Keratinocyte (primary cell): Measurements from ENCODE around the gene CDK17. TPM values are rescaled to one million over a fixed set of nuclear protein-coding genes. Genes with fewer than 3 reads are reported as not detected.

Experiments used
- DNase-seq: peaks from one replicate; pipeline ENCODE4 v3.0.0-alpha.2; 2011; ENCODE audit warnings: low read depth, missing footprints, low spot score
- FAIRE-seq: peaks from 2 replicates; lab custom pipeline; 2011; peaks lifted over from hg19 to GRCh38; lab: Jason Lieb, UNC
- H2AFZ ChIP-seq: 2 replicates; pipeline ENCODE4 v1.6.0; 2012; ENCODE audit warnings: low read length, control low read depth, inconsistent platforms; ENCODE audit not compliant: control insufficient read depth
- H3K27ac ChIP-seq: 2 replicates; pipeline ENCODE4 v1.5.1; 2011; ENCODE audit warnings: low read length; ENCODE audit not compliant: control insufficient read depth, insufficient read depth
- H3K27me3 ChIP-seq: 3 replicates; pipeline ENCODE4 v1.6.0; 2011; ENCODE audit warnings: low read length; ENCODE audit not compliant: control insufficient read depth, insufficient read depth; ENCODE audit errors: extremely low read depth
- H3K36me3 ChIP-seq, 2 experiments: 2 replicates in 1 of 2; 3 replicates in 1 of 2; pipeline ENCODE4 v1.5.1; 2011; ENCODE audit warnings: low read length in 2 of 2, mild to moderate bottlenecking in 1 of 2; ENCODE audit not compliant: control insufficient read depth in 2 of 2, insufficient read depth in 2 of 2; ENCODE audit errors: extremely low read depth in 1 of 2
- H3K4me1 ChIP-seq: 3 replicates; pipeline ENCODE4 v1.5.1; 2011; ENCODE audit warnings: low read length; ENCODE audit not compliant: control insufficient read depth, insufficient read depth; ENCODE audit errors: extremely low read depth
- H3K4me2 ChIP-seq: 3 replicates; pipeline ENCODE4 v1.6.0; 2011; ENCODE audit warnings: low read depth, low read length; ENCODE audit not compliant: control insufficient read depth, insufficient read depth; ENCODE audit errors: extremely low read depth
- H3K4me3 ChIP-seq, 3 experiments: fragments of 200-600 bp in 1 of 3; sonication (generic) in 1 of 3; 2 replicates in 2 of 3; 3 replicates in 1 of 3; pipeline ENCODE4 v1.5.1; 2011 to 2016; ENCODE audit warnings: low read length in 3 of 3, mild to moderate bottlenecking in 3 of 3, control low read depth in 2 of 3, inconsistent platforms in 1 of 3, low read depth in 1 of 3, mixed read lengths in 1 of 3, mixed run types in 1 of 3, moderate library complexity in 1 of 3; ENCODE audit not compliant: control insufficient read depth in 2 of 3, insufficient read depth in 2 of 3; ENCODE audit errors: extremely low read depth in 1 of 3
- H3K79me2 ChIP-seq: 2 replicates; pipeline ENCODE4 v1.6.0; 2012; ENCODE audit warnings: low read length; ENCODE audit not compliant: control insufficient read depth, insufficient read depth
- H3K9ac ChIP-seq: 3 replicates; pipeline ENCODE4 v1.6.0; 2011; ENCODE audit warnings: low read length; ENCODE audit not compliant: control insufficient read depth, insufficient read depth; ENCODE audit errors: extremely low read depth
- H3K9me1 ChIP-seq: 3 replicates; pipeline ENCODE4 v1.6.0; 2011; ENCODE audit warnings: low read length; ENCODE audit not compliant: control insufficient read depth, insufficient read depth; ENCODE audit errors: extremely low read depth
- H3K9me3 ChIP-seq: 2 replicates; pipeline ENCODE4 v1.5.1; 2012; ENCODE audit warnings: low read depth, low read length; ENCODE audit not compliant: control insufficient read depth
- H4K20me1 ChIP-seq: 3 replicates; pipeline ENCODE4 v1.6.0; 2011; ENCODE audit warnings: low read length; ENCODE audit not compliant: control insufficient read depth, insufficient read depth; ENCODE audit errors: extremely low read depth
- CTCF ChIP-seq, 3 experiments: IDR thresholded peaks in 1 of 3; conservative IDR thresholded peaks in 1 of 3; optimal IDR thresholded peaks in 1 of 3; 2 replicates in 2 of 3; 3 replicates in 1 of 3; pipeline versions ENCODE3 to v1.5.1; 2011; ENCODE audit warnings: low read length in 3 of 3, mild to moderate bottlenecking in 3 of 3, moderate library complexity in 2 of 3, control low read depth in 1 of 3, inconsistent platforms in 1 of 3; ENCODE audit not compliant: insufficient read depth in 2 of 3; ENCODE audit errors: extremely low read depth in 1 of 3
- EZH2 ChIP-seq: IDR thresholded peaks from one replicate; pipeline ENCODE4 v1.6.1; 2012; ENCODE audit warnings: inconsistent platforms, mild to moderate bottlenecking, low read length, moderate library complexity
- dilution Hi-C: fragments of 300-500 bp; cut with MboI; formaldehyde crosslinking; loops from one replicate; pipeline ENCODE4 v1.7.0; 2020; ENCODE audit warnings: low sequenced_read_pairs; ENCODE audit not compliant: extremely low pct_ligation_motif_present
- polyA plus RNA-seq, 5 experiments: library from polyadenylated mRNA; depleted of rRNA in 3 of 5; stranded (reverse) in 3 of 5; stranded (forward) in 1 of 5; unstranded in 1 of 5; fragments of >200 nt; gene quantifications; 1 replicate in 1 of 5; 2 replicates in 3 of 5; 3 replicates in 1 of 5; pipeline versions ENCODE4 v1.2.1 to v1.2.3, GENCODE V29; 2011 to 2012; ENCODE audit warnings: missing spikeins in 2 of 5, low read depth in 1 of 5, low replicate concordance in 1 of 5

CDK17 gene
- polyA plus RNA-seq, 1 donor (not counting 4 experiments of a cell fraction or from before 2014, with no cell fraction given) = 33.0 TPM

DNA sequence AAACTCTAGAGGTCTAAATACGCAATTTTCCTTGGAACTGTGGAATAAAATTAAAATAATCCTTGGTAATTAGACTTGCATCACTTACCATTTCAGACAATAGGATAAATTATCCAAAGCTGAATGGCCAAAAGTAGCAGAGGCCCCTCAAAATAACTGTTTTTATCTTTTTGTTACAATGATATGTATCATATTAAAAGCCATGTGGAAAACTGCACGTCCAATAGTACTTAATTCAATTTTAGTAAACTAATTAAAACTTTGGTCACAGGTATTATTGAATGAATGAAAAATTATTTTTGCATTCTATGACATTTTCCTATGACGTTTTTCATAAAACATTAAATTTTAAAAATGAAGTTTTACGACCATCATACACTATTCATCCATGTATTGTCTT lies 98.5 kb downstream of the CDK17 start:
- FAIRE-seq (no peak), DNase-seq (no peak)
- Histone ChIP-seq H3K27ac (no peak overlapping the region), H3K4me2 (no peak overlapping the region), H3K4me1 (no peaks in the 10 kb centered on the region), H3K9ac (no peak overlapping the region), H2AFZ (no peak overlapping the region), H3K27me3 (no peaks in the 10 kb centered on the region), H4K20me1 (no peaks in the 10 kb centered on the region), H3K9me3 (no peaks in the 10 kb centered on the region), H3K79me2 (peaks cover 22% of the 10 kb centered on the region), H3K36me3 (peaks cover 4 to 12% of the 10 kb centered on the region in 2 experiments), H3K9me1 (no peaks in the 10 kb centered on the region), H3K4me3 (no peak overlapping the region)
- no peak for TF ChIP-seq EZH2
- no peak for TF ChIP-seq CTCF (optimal IDR thresholded peaks at IDR 0.05 in 1 of 3, IDR thresholded peaks at IDR 0.05 in 1 of 3, conservative IDR thresholded peaks at IDR 0.05 in 1 of 3; ENCODE audit: extremely low read depth in 1 of 3, insufficient read depth in 2 of 3, low read length in 3 of 3)
- dilution Hi-C loops = no loop called here

- TF ChIP-seq EZH2 (no peak), CTCF (optimal IDR thresholded peaks at IDR 0.05 in 1 of 3, IDR thresholded peaks at IDR 0.05 in 1 of 3, conservative IDR thresholded peaks at IDR 0.05 in 1 of 3; ENCODE audit: extremely low read depth in 1 of 3, insufficient read depth in 2 of 3, low read length in 3 of 3) (no peak)
- Histone ChIP-seq H3K4me1 (no peaks in the 10 kb centered on the region), H3K27me3 (no peaks in the 10 kb centered on the region), H3K36me3 (peaks cover 2 to 6% of the 10 kb centered on the region in 2 experiments), H3K79me2 (peaks cover 13% of the 10 kb centered on the region), H3K4me2 (no peak overlapping the region), H4K20me1 (no peaks in the 10 kb centered on the region), H3K27ac (no peak overlapping the region), H3K9me3 (no peaks in the 10 kb centered on the region), H2AFZ (no peak overlapping the region), H3K9me1 (no peaks in the 10 kb centered on the region), H3K9ac (no peak overlapping the region), H3K4me3 (no peak overlapping the region)
- dilution Hi-C loops = no loop called here
- DNase-seq (no peak), FAIRE-seq (no peak)
These were observed 100.2 kb downstream of the CDK17 start for GRCh38 chr12:96300064-96300463.
